ENCODE measurements around the gene CTNNA3. TPM values are rescaled to one million over a fixed set of nuclear protein-coding genes. Genes with fewer than 3 reads are reported as not detected.
A peak's percentile ranks its signal among the peaks of the same experiment; 100 is the strongest.

CTNNA3 gene
- total and polyA plus RNA-seq, 7 donors = under 0.01 to 4.6 (median 2.4) TPM; not detected in 1

GRCh38 chr10:66792441-66792840 lies 903.6 kb downstream of the CTNNA3 start:
- Histone ChIP-seq H3K9me3 (no peaks in the 10 kb centered on the region), H3K4me1 (peaks cover 0 to 14% (median 0%) of the 10 kb centered on the region in 4 donors), H3K4me3 (no peak overlapping the region), H3K27ac (no peak overlapping the region), H3K27me3 (no peaks in the 10 kb centered on the region), H3K36me3 (no peaks in the 10 kb centered on the region)
- TF ChIP-seq, protein P1, sequence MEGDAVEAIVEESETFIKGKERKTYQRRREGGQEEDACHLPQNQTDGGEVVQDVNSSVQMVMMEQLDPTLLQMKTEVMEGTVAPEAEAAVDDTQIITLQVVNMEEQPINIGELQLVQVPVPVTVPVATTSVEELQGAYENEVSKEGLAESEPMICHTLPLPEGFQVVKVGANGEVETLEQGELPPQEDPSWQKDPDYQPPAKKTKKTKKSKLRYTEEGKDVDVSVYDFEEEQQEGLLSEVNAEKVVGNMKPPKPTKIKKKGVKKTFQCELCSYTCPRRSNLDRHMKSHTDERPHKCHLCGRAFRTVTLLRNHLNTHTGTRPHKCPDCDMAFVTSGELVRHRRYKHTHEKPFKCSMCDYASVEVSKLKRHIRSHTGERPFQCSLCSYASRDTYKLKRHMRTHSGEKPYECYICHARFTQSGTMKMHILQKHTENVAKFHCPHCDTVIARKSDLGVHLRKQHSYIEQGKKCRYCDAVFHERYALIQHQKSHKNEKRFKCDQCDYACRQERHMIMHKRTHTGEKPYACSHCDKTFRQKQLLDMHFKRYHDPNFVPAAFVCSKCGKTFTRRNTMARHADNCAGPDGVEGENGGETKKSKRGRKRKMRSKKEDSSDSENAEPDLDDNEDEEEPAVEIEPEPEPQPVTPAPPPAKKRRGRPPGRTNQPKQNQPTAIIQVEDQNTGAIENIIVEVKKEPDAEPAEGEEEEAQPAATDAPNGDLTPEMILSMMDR (IDR thresholded peaks at IDR 0.05) = no peak
- TF ChIP-seq POLR2A (IDR thresholded peaks at IDR 0.05) = no peak
- no peak for TF ChIP-seq POLR2AphosphoS5 (IDR thresholded peaks at IDR 0.05)
- TF ChIP-seq EP300 (IDR thresholded peaks at IDR 0.05) = no peak
- intact Hi-C loops (cut with DNase I) = no loop called here
- DNase-seq = no peak

DNA sequence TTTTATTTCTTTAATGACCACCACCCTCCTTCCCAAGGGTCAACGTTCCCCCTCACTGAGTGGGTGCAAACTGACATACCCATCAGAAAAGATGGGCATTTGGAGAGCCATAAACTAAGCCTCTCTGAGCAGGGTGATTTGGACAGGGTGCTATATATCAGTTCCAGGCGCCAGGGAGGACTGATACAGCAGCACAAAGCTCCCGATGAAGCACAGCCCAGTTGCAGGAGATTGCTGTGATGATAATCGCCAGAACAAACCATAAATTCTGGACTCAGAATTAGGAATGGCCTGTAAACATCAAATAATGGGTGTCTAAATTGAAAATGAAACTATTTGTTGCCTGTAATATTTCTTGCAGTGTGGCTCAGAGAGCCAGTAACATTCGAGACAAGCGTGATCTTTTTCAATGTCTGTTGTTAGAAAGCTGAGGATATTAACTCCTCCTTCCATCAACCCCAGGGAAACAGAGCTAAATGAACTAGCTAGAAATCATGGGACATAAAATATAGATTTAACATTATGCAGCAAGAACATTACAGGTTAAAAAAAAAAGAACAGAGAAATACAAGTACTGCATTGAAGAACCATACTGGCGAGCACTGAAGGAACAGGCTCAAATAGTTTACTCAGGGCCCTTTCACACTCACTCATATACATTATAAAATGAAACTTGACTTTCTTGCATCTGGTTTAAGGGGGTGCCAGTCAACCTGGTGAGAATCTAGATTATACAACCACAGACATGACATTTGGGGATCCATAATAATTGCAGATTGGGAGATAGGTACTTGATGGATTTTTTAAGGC lies 907.6 kb downstream of the CTNNA3 start:
- Histone ChIP-seq H3K36me3 (no peaks in the 10 kb centered on the region), H3K9me3 (no peaks in the 10 kb centered on the region), H3K4me1 (peaks cover 0 to 14% (median 0%) of the 10 kb centered on the region in 4 donors), H3K4me3 (peak overlapping the region in 1 of 4 donors; percentile 20), H3K27me3 (no peaks in the 10 kb centered on the region), H3K27ac (no peak overlapping the region)
- TF ChIP-seq POLR2A (IDR thresholded peaks at IDR 0.05) = no peak
- TF ChIP-seq EP300 (IDR thresholded peaks at IDR 0.05) = no peak
- TF ChIP-seq, protein P1 (IDR thresholded peaks at IDR 0.05) = no peak
- TF ChIP-seq POLR2AphosphoS5 (IDR thresholded peaks at IDR 0.05) = no peak
- intact Hi-C loops (cut with DNase I) = no loop called here
- DNase-seq = no peak
- 58 to 64% methylated on average over 7 of the region's 7 CpGs for WGBS, 2 donors

DNA sequence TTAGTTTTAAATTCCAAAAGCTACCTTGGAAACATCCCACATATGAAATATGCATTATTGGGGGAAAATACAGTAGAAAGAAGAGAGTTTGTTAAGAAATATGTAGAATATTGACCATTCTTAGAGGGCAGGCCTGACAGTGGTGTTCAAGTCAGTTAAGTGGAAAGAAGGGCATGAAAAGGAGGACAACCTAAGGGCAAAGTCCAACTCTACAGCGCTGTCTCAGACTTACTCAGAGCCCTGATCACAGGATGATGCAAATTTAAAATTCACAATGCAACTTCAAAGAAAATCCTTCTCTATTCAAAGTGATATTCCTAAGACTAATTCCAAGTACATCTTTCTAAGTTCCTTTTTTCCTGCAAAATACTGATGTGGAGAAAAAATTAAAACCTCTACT lies 909.3 kb downstream of the CTNNA3 start:
- 66 to 88% methylated on average over 1 of the region's 1 CpG for WGBS, 2 donors
- H3K9me3 ChIP-seq = no peaks in the 10 kb centered on the region

DNA sequence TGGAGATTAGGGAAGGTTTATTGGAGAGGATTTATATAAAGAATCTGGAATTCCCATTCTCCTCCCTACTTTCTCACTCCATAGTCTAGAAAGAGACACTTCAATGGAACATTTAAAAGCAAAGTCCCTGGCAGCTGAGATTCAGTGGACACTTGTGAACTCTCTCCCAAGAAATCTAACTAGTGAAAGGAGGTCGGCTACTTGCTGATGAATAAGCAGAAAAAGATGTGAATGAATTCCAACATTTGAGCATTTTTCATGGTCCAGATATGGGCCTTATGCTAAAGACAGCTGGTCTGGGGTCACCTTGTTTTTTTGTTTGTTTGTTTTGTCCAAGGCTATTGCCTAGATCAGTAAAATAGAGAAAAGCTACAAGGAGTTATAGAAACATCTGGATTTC lies 911.2 kb downstream of the CTNNA3 start:
- Histone ChIP-seq H3K36me3 (no peaks in the 10 kb centered on the region), H3K9me3 (no peaks in the 10 kb centered on the region), H3K4me1 (peaks cover 0 to 12% (median 0%) of the 10 kb centered on the region in 4 donors), H3K27me3 (no peaks in the 10 kb centered on the region), H3K4me3 (no peak overlapping the region), H3K27ac (no peak overlapping the region)
- intact Hi-C loops (cut with DNase I) = no loop called here
- WGBS, 2 donors = 76 to 79% methylated on average over 1 of the region's 1 CpG
- DNase-seq = no peak
- TF ChIP-seq POLR2A (IDR thresholded peaks at IDR 0.05) = no peak
- TF ChIP-seq EP300 (IDR thresholded peaks at IDR 0.05) = no peak
- TF ChIP-seq, protein P1 (IDR thresholded peaks at IDR 0.05) = no peak
- no peak for TF ChIP-seq POLR2AphosphoS5 (IDR thresholded peaks at IDR 0.05)

More for the DNA sequence above, 909.3 kb downstream of the CTNNA3 start:
- TF ChIP-seq, protein P1 (IDR thresholded peaks at IDR 0.05) = no peak
- no peak for TF ChIP-seq EP300 (IDR thresholded peaks at IDR 0.05)
- TF ChIP-seq POLR2A (IDR thresholded peaks at IDR 0.05) = no peak
- TF ChIP-seq POLR2AphosphoS5 (IDR thresholded peaks at IDR 0.05) = no peak
- no peak overlapping the region for H3K27ac ChIP-seq
- no peak overlapping the region for H3K4me3 ChIP-seq
- DNase-seq = no peak
- peaks cover 0 to 12% (median 0%) of the 10 kb centered on the region in 4 donors for H3K4me1 ChIP-seq
- no peaks in the 10 kb centered on the region for H3K27me3 ChIP-seq
- intact Hi-C loops (cut with DNase I) = no loop called here
- H3K36me3 ChIP-seq = no peaks in the 10 kb centered on the region
